G401.6 (cell line): ENCODE results near the gene TMEM184B.
"Not testable (repeated sequence)": the region's sequence is repeated elsewhere in the genome, so short reads cannot be mapped to it uniquely, and the experiment has no call there.

Experiments used
- FAIRE-seq: peaks from 2 replicates; lab custom pipeline; 2012; peaks lifted over from hg19 to GRCh38; lab: Jason Lieb, UNC

Gene TMEM184B

DNA sequence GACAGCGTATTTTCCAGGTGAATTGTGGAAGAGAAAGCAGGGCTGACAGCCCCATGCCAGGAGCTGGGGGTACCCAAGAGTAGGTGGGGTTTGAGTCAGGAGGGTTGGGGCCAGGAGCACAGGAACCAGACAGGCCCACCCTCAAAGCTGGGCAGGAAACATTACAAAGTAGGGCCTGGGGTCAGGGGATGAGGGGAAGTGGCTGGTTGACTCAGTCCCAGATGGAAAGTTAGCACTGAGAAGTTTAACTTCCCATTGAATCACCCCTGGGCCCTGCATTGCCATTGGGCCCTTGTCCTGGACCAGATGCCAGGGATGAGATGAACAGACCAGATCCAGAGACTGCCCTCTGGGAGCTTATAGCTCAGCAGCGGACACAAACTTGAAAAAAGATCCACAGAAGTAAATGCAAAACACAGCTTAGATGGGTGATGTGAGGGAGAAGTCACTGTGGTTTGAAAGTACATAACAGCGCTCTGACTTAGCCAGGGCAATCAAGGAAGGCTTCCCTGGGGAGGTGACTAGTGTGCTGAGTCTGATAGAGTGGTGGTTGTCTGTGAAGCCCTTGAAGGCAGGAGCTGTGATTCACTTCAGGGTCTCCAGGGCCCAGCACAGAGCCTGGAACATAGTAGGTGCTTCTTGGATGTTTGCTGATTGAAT lies 68.8 kb downstream of the TMEM184B start:
- no peak for FAIRE-seq

DNA sequence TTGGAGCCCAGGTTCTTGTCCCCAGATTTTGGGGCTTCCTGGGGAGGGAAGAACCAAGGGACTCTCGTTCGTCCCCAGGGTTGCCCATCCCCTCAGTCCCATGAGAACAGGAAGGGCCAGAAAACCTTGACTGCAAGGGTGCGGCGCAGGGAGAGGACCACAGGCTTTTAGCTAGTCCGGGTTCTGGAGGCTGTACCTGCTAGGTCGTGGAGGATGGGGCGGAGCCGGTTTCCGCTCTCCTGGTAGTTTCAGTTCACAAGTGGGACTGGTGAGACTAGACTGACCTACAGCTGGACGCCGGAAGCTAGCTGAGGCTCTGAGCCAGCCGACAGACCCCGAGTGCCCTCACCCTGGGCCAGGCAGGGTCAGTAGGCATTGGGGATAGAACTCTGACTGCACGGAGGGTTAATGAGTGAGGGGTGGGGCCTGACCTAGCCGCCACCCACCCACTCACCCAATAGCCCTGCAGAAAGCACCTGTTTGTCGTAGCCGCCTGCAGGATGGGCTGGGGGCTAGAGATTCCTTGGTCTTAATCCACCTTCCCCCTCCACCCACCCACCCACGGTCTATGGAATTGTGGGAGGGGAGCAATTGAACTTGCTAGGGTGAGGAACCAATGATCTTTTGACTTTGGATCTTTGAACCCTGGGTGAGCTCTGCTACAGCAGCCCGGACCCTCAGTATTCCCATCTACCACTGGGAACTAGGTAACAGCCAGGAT lies 69.6 kb downstream of the TMEM184B start:
- no peak for FAIRE-seq

DNA sequence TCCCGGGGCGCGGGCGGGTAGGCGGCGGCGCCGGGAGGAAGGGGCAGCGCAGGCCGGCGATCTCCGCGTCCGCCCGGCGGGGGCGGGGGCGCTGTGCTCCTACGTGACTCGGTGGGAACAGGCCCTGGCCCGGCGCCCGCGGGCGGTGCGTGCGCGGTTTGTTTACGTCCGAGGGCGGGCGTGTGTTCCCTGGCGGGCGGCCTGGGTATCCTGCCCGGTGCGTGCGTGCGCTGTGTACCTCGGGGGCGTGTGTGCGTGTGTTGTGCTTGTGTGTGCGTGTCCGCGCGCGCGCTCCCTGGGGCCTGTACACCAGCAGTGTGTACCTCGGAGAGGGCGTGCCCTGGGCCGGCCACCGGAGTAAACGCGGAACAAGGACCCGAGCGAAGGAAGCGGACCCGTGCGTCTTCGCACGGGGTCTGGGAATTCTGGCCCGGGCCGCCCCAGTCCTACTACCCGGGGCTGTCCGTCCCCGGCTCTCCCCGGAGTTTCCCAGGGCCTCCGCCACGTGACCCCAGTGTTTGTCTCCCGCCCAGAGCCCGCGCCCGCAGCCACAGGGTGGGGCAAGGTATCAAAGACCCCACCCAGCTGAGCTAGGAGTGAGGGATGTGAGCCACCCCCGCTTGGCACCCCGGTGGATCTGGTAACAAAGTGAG lies 70.2 kb downstream of the TMEM184B start:
- no peak for FAIRE-seq

DNA sequence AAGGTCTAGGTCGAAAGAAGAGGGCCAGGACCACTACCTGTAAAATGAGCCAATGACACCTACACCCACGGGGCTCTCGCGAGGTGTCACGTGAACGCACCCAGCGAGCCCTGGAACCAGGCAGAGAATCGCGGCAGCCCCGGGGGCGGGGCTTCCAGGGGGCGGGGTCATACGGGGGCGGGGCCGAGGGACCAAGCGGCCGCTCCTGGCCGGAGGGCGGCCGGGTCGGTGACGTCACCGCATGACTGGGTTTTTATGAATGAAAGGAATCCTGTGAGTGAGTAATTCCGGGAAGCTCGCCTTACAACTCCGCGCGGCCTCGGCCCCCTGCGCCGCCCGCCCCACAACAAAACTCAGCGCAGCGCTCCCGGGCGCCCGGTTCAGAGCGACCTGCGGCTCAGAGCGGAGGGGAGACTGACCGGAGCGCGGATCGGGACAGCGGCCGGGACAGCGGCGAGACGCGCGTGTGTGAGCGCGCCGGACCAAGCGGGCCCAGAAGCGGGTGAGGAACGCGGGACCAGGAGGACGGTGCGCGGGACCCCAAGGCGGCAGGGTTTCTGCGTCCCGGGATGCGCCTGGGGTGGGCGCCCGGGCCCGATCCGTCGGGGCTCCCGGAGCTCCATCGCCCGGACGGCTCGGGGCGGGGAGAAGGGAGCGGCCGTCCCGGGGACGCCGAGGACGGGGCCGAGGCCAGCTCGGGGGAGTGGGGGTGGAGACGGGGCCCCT lies 70.9 kb downstream of the TMEM184B start, which contains the start of gene MAFF:
Gene MAFF (plus strand): TSS at position 284 of the 726 bp plus-strand sequence. CDS start 11,860 bp downstream, outside the sequence.
- FAIRE-seq, result peak; percentile 63

DNA sequence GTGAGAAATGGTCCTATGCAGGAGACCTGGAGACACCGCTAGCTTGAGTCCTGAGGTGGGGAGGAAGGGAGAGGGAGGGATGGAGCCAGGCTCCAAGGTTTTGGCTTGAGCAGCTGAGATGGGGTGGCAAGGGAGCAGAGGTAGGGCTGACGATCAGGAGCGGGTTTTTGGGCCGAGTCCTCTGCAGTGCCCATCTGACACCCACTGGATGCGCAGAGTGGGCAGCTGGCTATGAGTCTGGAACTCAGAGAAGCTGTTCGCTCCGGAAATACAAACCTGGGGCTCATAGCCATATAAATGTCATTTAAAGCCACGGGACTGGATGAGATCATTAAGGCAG lies 71.5 kb downstream of the TMEM184B start:
- FAIRE-seq, result no peak

DNA sequence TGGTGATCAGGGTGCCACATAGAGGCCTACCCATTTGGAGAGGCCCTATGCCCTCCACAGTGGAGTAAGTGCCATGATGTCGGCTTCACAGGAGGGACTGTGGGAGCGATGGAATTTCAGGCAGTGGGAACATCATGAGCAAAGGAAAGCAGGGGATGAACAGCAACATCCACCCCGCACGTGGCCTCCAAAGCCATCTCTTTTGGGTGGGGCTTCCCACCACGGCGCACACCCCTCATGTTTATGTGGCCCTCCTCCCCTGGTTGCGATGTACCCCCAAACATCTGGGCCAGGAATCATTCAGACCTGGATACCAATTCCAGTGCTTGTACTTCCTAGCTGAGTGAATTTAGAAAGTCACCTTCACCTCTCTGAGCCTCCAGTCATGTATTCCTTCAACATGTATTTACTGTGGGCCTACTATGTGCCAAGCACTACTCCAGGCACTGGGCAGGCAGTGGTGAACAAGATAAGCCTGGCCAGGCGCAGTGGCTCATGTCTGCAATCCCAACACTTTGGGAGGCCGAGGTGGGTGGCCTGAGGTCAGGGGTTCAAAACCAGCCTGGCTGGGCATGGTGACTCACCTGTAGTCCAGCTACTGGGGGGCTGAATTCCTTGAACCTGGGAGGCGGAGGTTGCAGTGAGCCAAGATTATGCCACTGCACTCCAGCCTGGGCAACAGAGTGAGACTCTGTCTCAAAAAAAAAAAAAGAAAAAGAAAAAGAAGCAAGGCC lies 72.8 kb downstream of the TMEM184B start:
- FAIRE-seq, result no peak

DNA sequence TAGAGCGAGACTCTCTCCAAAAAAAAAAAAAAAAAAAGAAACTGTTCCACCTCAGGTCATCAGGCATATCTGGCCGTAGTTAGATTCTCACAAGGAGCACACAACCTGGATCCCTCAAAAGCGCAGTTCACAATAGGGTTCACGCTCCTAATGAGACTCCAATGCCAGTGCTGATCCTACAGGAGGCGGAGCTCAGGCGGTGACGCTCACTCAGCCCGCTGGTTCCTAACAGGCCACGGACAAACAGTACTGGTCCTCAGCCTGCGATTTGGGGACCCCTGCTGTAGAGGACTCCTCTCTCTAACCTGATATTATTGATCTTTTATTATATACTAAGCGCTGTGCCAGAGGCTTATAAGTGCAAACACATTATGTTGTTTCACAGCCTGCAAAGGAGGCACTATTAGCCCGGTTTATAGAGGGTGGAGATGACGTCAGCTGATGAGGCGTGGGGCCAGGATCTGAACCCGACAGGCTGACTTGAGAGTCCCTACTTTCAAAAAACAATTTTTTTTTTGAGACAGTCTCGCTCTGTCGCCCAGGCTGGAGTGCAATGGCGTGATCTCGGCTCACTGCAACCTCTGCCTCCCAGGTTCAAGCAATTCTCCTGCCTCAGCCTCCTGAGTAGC lies 75.9 kb downstream of the TMEM184B start:
- no peak for FAIRE-seq

DNA sequence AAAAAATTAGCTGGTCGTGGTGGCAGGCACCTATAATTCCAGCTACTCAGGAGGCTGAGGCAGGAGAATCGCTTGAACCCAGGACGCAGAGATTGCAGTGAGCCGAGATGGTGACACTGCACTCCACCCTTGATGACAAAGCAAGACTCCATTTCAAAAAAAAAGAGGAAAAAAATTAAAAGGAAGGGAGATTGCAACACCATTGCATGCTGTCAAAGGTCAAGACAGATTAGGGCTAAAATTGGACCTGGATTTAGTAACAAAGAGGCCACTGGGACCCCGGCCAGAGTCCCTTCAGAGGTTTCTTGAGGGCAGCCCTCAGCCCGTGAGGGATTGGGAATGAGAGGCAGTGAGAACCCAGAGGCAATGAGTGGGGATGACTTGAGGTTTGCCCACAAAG lies 79.2 kb downstream of the TMEM184B start:
- no peak for FAIRE-seq

DNA sequence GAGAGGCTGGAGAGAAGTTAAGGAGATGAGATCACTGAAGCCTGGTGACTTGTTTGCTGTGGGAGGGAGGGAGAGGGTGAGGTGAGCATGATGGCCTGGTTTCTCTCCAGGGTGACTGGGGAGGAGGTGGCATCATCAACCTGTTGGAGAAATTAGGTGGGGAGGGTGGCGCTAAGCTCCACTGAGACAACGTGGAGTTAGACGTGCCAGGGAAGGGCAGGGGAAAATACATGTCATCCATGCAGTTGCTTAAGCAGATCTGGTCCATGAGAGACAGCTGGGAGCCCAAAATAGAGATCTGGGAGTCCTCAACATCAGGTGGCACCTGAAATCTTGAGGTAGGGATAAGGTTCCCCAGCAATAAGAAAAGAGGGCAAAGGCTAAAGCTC lies 80.3 kb downstream of the TMEM184B start:
- no peak for FAIRE-seq

DNA sequence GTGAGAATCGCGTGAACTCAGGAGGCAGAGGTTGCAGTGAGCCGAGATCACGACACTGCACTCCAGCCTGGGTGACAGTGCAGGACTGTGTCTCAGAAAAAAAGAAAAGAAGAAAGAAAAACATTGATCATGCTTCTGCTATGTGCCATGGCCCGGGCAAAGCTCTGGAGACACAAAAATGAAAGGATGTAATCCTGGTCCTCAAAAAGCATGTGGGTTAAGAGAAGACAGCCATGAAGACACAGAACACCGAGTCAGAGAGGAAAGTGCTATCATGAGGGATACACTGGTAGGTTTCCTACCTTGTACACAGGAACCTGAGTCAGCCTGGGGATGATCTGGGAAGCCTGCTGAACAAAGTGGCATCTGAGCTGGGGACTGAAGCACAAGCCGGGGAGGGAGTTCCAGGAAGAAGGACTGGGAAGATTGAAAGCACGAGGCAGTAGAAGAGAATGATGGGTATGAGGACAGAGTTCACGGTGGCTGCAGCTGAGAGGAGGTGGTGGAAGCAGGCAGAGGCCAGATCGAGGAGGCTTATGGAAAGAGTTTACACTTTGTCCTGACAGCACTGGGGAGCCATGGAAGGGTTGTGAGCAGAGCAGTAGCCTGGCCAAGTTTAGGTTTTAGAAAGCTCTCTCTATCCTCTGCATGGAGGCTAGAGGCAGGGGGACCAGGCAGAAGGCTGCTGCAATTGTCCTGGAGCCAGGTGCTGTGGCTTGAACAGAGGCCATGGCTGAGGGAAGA lies 80.9 kb downstream of the TMEM184B start:
- FAIRE-seq, result no peak

DNA sequence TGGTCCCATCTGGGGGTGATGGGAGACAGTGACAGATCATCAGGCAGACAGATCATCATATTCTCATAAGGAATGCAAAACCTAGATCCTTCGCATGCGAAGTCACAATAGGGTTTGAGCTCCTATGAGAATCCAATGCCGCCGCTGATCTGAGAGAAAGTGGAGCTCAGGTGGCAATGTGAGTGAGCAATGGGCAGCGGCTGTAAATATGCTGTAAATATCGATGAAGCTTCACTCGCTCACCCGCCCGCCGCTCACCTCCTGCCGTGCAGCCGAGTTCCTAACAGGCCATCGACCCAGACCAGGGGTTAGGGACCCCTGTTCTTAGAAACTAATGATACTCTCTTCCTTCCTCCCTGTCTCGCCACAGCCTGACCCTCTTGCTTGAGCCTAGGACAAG lies 81.8 kb downstream of the TMEM184B start:
- no peak for FAIRE-seq

DNA sequence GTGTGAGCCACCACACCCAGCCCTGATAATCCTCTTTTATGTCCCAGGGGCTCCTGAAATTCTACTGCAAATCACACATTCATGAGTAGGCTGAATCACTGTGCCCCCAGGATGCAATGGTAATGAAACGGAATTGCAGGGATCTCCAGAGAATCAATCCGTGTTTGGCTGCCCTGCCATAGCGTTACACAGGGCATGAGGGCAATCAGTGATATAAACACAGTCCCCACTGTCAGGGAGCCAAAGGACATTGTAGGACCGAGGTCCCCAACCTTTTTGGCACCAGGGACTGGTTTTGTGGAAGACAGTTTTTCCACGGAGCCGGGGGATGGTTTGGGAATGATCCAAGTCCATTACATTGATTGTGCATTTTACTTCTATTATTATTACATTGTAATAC lies 82.2 kb downstream of the TMEM184B start:
- FAIRE-seq, result no peak

DNA sequence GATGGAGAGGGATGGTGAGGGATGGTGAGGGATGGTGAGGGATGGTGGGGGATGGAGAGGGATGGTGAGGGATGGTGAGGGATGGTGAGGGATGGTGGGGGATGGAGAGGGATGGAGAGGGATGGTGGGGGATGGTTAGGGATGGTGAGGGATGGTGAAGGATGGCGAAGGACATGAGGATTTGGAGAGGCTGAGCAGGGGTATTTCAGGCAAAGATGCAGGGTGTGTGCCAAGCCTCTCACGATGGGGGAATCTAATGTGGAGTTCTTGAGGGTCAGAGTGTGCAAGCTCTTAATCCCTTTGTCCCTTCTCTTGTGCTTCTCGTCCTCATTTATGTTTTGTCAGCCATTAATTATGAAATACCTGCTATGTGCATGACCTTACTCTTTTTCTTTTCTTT lies 83.7 kb downstream of the TMEM184B start:
- no peak for FAIRE-seq

DNA sequence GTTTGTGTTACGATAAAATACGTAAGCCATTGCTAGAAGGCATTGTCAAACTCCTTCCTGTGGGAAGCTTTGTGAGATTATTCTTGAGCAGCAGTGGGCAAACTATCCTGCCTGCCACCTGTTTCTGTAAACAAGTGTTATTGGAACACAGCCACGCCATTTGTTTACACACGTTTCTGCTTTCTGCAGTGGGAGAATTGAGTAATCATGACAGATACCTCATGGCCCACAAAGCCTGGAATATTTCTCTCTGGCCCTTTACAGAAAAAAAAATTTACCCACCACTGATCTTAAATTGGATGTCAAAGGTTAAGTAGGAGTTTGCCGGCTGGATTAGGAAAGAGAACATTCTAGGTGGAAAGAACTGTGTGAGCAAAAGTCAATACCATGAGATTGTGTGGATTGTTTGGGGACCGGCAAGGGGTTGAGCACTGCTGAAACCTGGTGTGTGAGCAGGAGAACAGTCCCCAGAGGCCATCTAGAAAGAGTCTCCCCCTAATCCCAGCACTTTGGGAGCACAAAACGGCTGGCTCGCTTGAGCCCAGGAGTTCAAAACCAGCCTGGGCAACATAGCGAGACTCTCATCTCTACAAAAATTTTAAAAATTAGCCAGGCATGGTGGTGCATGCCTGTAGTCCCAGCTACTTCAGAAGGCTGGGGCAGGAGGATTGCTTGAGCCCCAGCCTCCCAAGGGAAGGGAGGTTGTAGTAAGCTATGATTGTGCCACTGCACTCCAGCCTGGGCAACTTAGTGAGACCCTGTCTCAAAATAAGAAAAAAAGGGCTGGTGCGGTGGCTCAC lies 85.2 kb downstream of the TMEM184B start:
- no peak for FAIRE-seq

DNA sequence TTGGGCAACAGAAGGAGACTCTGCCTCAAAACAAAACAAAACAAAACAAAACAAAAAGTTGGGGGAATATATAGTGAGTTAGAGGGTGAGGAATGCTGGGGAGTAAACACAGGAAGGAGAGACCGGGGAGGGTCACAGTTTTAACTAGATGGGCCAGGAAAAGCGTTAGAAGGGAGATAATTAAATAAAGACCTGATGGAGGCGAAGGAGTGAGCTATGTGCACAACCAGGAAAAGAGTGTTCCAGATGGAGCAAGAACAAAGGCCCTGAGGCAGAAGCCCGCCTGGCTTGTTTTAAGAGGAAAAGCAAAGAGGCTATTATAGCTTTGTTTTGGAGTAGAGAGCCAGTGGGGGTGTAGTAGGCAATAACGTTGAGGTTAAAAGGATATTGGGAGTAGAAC lies 86.4 kb downstream of the TMEM184B start:
- no peak for FAIRE-seq

DNA sequence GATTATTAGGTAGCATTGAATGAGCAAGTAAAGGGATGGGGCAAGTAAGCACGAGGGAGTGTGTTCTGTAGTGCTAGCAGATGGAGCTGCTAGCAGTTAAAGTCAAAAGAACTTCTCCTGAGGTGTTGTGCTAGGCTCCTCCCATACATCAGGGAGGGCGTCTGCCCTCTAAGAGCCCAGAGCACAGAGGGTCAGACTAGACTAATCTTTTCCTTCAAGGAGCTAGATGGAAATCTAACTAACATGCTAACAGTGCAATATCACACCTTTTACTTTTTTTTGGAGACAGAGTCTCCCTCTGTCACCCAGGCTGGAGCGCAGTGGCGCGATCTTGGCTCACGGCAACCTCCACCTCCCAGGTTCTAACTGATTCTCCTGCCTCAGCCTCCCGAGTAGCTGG lies 88.0 kb downstream of the TMEM184B start:
- no peak for FAIRE-seq

DNA sequence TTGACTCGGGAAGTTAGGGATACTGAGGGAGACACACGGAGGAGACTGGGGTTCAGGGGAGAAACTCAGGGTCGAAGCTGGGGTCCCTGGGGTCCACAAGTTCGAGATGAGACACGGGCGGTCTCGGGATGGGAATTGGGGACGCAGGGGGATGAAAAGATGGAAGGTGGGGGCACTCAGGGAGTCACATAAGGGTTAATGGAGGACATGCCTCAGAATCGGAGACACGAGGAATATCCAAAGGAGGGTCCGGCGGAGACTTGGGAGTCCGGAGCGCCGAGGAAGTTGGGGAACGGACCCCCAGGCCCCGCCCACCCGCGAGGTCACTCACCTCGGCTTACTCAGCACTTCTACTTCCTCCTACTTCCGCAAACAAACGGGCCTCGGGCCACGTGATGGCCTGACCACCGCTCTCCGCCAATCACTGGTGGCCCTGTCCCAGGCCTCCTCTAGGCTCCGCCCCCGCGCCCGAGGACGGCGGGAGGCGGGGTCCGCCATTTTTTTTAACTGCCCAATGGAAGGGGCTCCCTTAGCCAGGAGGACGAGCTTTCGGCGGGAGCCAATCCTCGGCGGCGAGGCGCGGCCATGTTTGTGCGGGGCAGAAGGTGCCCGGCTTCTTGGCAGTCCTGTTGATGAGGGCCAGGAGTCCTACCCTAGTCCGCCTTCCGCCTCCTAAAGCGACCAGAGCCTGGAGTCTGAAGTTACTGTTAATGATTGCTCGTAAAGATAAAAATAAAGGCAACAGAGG lies 91.2 kb downstream of the TMEM184B start, which contains the start of gene PLA2G6:
Gene PLA2G6 (minus strand): TSS at position 378 of the 748 bp plus-strand sequence. CDS start 12,404 bp downstream, outside the sequence.
- FAIRE-seq, result peak; percentile 98

DNA sequence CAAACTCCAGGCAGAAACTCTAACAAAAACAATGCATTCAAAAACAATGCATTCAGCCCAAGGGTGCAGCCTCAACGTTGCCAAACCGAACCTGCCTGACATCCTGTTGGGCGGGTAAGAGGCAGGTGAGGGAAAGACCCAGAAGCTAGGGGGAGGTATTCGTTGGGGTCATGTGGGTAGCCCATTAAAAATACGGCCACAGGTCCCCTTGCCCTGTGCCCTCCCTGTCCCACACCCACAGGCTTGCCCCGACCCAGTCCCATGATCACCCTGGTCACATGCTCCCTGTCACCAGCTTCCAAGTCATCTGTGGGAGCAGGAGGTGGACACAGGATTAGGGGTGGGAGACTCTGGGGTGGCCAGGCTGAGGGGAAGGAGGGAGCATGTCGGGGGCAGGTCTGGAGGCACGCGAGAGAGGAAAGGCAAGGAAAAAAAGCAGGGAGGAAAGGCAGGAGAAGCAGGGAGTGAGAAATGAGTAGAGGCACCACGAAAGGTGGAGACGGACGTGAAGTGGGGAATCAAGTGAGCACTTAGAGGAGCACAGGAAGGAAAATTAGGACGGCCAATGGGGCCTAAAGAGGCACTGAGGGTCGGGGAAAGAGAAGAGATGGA lies 91.9 kb downstream of the TMEM184B start:
- no peak for FAIRE-seq

DNA sequence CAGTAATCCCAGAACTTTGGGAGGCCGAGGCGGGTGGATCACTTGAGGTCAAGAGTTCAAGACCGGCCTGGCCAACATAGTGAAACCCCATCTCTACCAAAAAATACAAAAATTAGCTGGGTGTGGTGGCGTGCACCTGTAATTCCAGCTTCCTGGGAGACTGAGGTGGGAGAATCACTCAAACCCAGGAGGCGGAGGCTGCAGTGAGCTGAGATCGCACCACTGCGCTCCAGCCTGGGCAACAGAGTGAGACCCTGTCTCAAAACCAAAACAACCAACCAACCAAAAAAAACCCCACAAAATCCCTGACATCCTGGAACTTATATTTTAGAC lies 94.2 kb downstream of the TMEM184B start:
- FAIRE-seq, result not testable (repeated sequence)
